Tibial nerve (tissue), 4 donors: ENCODE measurements around the gene TOR4A. TPM values are rescaled to one million over a fixed set of nuclear protein-coding genes. Genes with fewer than 3 reads are reported as not detected.
A peak's percentile ranks its signal among the peaks of the same experiment; 100 is the strongest.

Experiments used
- DNase-seq, 2 donors: peaks; one replicate each; pipeline ENCODE4 v3.0.0-alpha.2; 2019; ENCODE audit warnings: low spot score in 2 of 2
- H3K27ac ChIP-seq, 4 donors: fragments of 200-600 bp; sonication (generic) in 3 of 4; one replicate each; pipeline ENCODE4 v1.5.1; 2017 to 2019; ENCODE audit warnings: mild to moderate bottlenecking in 1 of 4
- H3K27me3 ChIP-seq, 2 donors: fragments of 200-600 bp; sonication (generic) in 1 of 2; one replicate each; pipeline versions ENCODE4 v1.5.1 to v1.6.0; 2017 to 2019
- H3K36me3 ChIP-seq, 3 donors: fragments of 200-600 bp; sonication (generic); one replicate each; pipeline ENCODE4 v1.5.1; 2018 to 2019
- H3K4me1 ChIP-seq, 4 donors: fragments of 200-600 bp; sonication (generic) in 3 of 4; one replicate each; pipeline ENCODE4 v1.5.1; 2017 to 2019
- H3K4me3 ChIP-seq, 4 donors: fragments of 200-600 bp; sonication (generic) in 3 of 4; one replicate each; pipeline ENCODE4 v1.5.1; 2017 to 2019; ENCODE audit warnings: mild to moderate bottlenecking in 1 of 4, moderate library complexity in 1 of 4
- H3K9me3 ChIP-seq, 4 donors: fragments of 200-600 bp; sonication (generic) in 3 of 4; one replicate each; pipeline ENCODE4 v1.5.1; 2017 to 2019
- CTCF ChIP-seq, 5 experiments: fragments of 200-600 bp in 3 of 5; fragments of 450-650 bp in 2 of 5; sonication (generic) in 3 of 5; IDR thresholded peaks; one replicate each; pipeline ENCODE4 v1.5.1; 2016 to 2019; ENCODE audit warnings: antibody characterized with exemption in 5 of 5, mild to moderate bottlenecking in 3 of 5, moderate library complexity in 2 of 5
- EP300 ChIP-seq, 2 donors: sonication (generic); formaldehyde crosslinking; IDR thresholded peaks; one replicate each; pipeline ENCODE4 v1.6.1; 2017; ENCODE audit warnings: antibody characterized with exemption in 2 of 2, mild to moderate bottlenecking in 1 of 2
- POLR2A ChIP-seq, 2 donors: fragments of 450-650 bp; IDR thresholded peaks; one replicate each; pipeline ENCODE4 v1.6.1; 2017; ENCODE audit warnings: antibody characterized with exemption in 2 of 2, mild to moderate bottlenecking in 2 of 2, moderate library complexity in 2 of 2
- WGBS, 2 donors: methylation state at CpG; one replicate each; pipeline ENCODE4 v1.1.5; 2018; 5-methylcytosine and 5-hydroxymethylcytosine counted together
- total RNA-seq, 4 donors: library from RNA; depleted of rRNA; stranded (reverse); fragments of >200 nt; gene quantifications; one replicate each; pipeline ENCODE4 v1.1.0, GENCODE V29; 2016

The TOR4A gene
- total RNA-seq, 4 donors from 2014 or later = 3.3 to 11.4 (median 4.3) TPM

- peak overlapping the region in 3 of 4 donors; percentile 59 to 86 (median 64) for H3K27ac ChIP-seq
- WGBS, 2 donors = 31 to 36% methylated on average over 12 to 14 of the region's 16 CpGs
- no peak for TF ChIP-seq EP300 (IDR thresholded peaks at IDR 0.05)
- TF ChIP-seq CTCF (IDR thresholded peaks at IDR 0.05) = no peak
- no peak for TF ChIP-seq POLR2A (IDR thresholded peaks at IDR 0.05)
- peak overlapping the region in 1 of 4 donors; percentile 32 for H3K4me3 ChIP-seq
- no peaks in the 10 kb centered on the region for H3K9me3 ChIP-seq
- H3K27me3 ChIP-seq = peaks cover 3 to 75% of the 10 kb centered on the region in 2 donors
- no peaks in the 10 kb centered on the region for H3K36me3 ChIP-seq
- no peak for DNase-seq
- H3K4me1 ChIP-seq = peaks cover 0 to 80% (median 42%) of the 10 kb centered on the region in 4 donors
Measured at GRCh38 chr9:137304383-137305059, 27.0 kb downstream of the TOR4A start.

GRCh38 chr9:137305060-137305797, 27.7 kb downstream of the TOR4A start:
- TF ChIP-seq POLR2A (IDR thresholded peaks at IDR 0.05) (no peak), EP300 (IDR thresholded peaks at IDR 0.05) (no peak), CTCF (IDR thresholded peaks at IDR 0.05) (peak in 1 of 5 experiments; percentile 9)
- H3K36me3 ChIP-seq = no peaks in the 10 kb centered on the region
- peak overlapping the region in 3 of 4 donors; percentile 59 to 86 (median 64) for H3K27ac ChIP-seq
- 20 to 34% methylated on average over 28 to 30 of the region's 36 CpGs for WGBS, 2 donors
- H3K4me3 ChIP-seq = peak overlapping the region in 2 of 4 donors; percentile 22 to 32
- peaks cover 0 to 73% (median 42%) of the 10 kb centered on the region in 4 donors for H3K4me1 ChIP-seq
- no peak for DNase-seq
- peaks cover 3 to 68% of the 10 kb centered on the region in 2 donors for H3K27me3 ChIP-seq
- H3K9me3 ChIP-seq = no peaks in the 10 kb centered on the region

- TF ChIP-seq POLR2A (IDR thresholded peaks at IDR 0.05) (no peak), EP300 (IDR thresholded peaks at IDR 0.05) (no peak), CTCF (IDR thresholded peaks at IDR 0.05) (no peak)
- H3K36me3 ChIP-seq = no peaks in the 10 kb centered on the region
- H3K27ac ChIP-seq = peak overlapping the region in 2 of 4 donors; percentile 64 to 86
- H3K27me3 ChIP-seq = peaks cover 3 to 63% of the 10 kb centered on the region in 2 donors
- DNase-seq = no peak
- H3K9me3 ChIP-seq = no peaks in the 10 kb centered on the region
- no peak overlapping the region for H3K4me3 ChIP-seq
- 20% methylated on average over 7 of the region's 8 CpGs; no CpG with 5 or more reads in 1 of the 2 donors for WGBS, 2 donors
- peaks cover 0 to 68% (median 38%) of the 10 kb centered on the region in 4 donors for H3K4me1 ChIP-seq
Measured at GRCh38 chr9:137305798-137306065, 28.2 kb downstream of the TOR4A start.

GRCh38 chr9:137306066-137306849, 28.7 kb downstream of the TOR4A start:
- Histone ChIP-seq H3K27ac (peak overlapping the region in 2 of 4 donors; percentile 64 to 86), H3K27me3 (peaks cover 3 to 61% of the 10 kb centered on the region in 2 donors), H3K36me3 (no peaks in the 10 kb centered on the region), H3K9me3 (no peaks in the 10 kb centered on the region), H3K4me1 (peaks cover 0 to 63% (median 35%) of the 10 kb centered on the region in 4 donors), H3K4me3 (peak overlapping the region in 1 of 4 donors; percentile 2)
- WGBS, 2 donors = 13 to 17% methylated on average over 10 to 12 of the region's 30 CpGs
- no peak for DNase-seq
- no peak for TF ChIP-seq POLR2A (IDR thresholded peaks at IDR 0.05)
- no peak for TF ChIP-seq EP300 (IDR thresholded peaks at IDR 0.05)
- no peak for TF ChIP-seq CTCF (IDR thresholded peaks at IDR 0.05)
